HAP-1 (cell line): ENCODE data around the gene COX6A2.

Experiments used
- DNase-seq, 2 experiments: peaks; one replicate each; pipeline ENCODE4 v3.0.0-alpha.2; 2016 to 2020; ENCODE audit warnings: low spot score in 2 of 2
- H3K27me3 ChIP-seq: fragments of 250-450 bp; sonication (Bioruptor Pico); 2 replicates; pipeline ENCODE4 v1.5.1; 2020; ENCODE audit warnings: low read depth, mild to moderate bottlenecking, moderate library complexity
- H3K36me3 ChIP-seq: fragments of 250-450 bp; sonication (Bioruptor Pico); replicated peaks from 2 replicates; pipeline ENCODE4 v1.5.1; 2020; ENCODE audit warnings: mild to moderate bottlenecking
- H3K4me1 ChIP-seq: fragments of 250-450 bp; sonication (Bioruptor Pico); 2 replicates; pipeline ENCODE4 v1.5.1; 2020; ENCODE audit warnings: mild to moderate bottlenecking
- H3K4me3 ChIP-seq: fragments of 250-450 bp; sonication (Bioruptor Pico); 2 replicates; pipeline ENCODE4 v1.5.1; 2020; ENCODE audit warnings: mild to moderate bottlenecking, moderate library complexity
- H3K9me3 ChIP-seq: fragments of 250-450 bp; sonication (Bioruptor Pico); 2 replicates; pipeline ENCODE4 v1.5.1; 2020; ENCODE audit warnings: mild to moderate bottlenecking, moderate library complexity
- in situ Hi-C: fragments of 300-500 bp; cut with MboI; formaldehyde crosslinking; loops from 3 replicates; pipeline ENCODE4 v1.14.3; 2020; ENCODE audit warnings: low sequenced_read_pairs, inconsistent platforms, mixed read lengths

The COX6A2 gene

DNA sequence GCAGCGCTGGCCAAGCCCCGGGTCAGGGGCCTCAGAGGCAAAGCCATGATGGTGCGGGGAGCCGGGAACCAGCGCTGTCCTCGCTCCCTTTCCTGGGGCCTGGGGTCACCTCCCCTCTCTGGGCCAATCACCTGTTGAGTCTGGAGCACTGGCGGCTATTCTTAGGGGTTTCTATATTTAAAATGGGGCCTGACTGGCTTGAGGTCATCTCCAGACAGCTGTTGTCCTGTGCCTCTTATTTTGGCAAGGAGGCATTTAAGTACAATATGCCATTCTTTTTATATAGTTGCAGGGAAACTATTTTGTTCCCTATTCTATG is at the start of gene COX6A2:
TSS of gene COX6A2 (minus strand) at position 82 of the 319 bp plus-strand sequence. CDS start at position 47, 35 bp downstream.
- Histone ChIP-seq H3K4me1 (no peaks in the 10 kb centered on the region), H3K4me3 (no peak within 1 kb of the TSS), H3K27me3 (no peaks in the 10 kb centered on the region), H3K36me3 (no peaks in the 10 kb centered on the region), H3K9me3 (no peaks in the 10 kb centered on the region)
- no peak for DNase-seq
- in situ Hi-C loops, result no loop called here

DNA sequence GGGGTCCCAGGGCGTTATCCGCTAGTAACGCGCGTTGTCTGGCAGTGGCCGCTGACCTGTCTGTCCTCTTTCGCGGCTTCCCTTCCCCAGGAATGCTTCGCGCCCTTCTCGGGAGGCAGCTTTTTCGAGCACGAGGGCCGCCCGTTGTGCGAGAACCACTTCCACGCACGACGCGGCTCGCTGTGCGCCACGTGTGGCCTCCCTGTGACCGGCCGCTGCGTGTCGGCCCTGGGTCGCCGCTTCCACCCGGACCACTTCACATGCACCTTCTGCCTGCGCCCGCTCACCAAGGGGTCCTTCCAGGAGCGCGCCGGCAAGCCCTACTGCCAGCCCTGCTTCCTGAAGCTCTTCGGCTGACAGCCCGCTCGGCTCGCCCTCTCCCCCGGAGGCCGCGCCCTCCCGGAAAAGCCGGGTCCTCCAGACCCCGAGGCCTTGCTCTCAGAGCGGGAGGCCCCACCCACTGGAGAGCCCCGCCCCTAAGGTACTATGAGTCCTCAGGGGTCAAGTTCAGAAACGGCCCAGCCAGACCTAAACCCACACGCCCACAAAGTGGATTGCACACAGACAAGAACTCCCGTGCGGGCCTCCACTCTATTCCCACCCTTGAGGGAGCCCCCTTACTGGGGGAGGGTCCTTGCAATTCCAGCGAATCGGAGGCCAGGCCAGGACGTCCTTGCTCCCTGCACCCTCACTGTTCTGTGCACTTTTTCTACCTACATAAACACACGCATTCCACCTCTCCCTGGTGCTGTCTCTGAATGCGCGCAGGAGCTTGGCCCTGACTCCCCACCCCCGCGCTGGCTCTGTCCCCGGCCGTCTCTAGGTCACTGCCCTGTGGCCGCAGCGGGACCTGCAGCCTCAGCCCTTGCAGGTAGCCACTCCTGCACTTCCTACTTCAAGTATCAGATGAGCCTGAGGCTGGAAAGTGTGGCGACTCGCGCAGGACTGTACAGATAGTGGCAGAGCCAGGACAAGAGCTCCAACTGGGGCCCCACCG is 49.4 kb upstream of the COX6A2 start:
- H3K4me1 ChIP-seq, result peaks cover 5% of the 10 kb centered on the region
- in situ Hi-C loops, result no loop called here
- no peaks in the 10 kb centered on the region for H3K27me3 ChIP-seq
- DNase-seq, result no peak
- H3K4me3 ChIP-seq, result no peak overlapping the region
- no peaks in the 10 kb centered on the region for H3K36me3 ChIP-seq
- no peaks in the 10 kb centered on the region for H3K9me3 ChIP-seq

DNA sequence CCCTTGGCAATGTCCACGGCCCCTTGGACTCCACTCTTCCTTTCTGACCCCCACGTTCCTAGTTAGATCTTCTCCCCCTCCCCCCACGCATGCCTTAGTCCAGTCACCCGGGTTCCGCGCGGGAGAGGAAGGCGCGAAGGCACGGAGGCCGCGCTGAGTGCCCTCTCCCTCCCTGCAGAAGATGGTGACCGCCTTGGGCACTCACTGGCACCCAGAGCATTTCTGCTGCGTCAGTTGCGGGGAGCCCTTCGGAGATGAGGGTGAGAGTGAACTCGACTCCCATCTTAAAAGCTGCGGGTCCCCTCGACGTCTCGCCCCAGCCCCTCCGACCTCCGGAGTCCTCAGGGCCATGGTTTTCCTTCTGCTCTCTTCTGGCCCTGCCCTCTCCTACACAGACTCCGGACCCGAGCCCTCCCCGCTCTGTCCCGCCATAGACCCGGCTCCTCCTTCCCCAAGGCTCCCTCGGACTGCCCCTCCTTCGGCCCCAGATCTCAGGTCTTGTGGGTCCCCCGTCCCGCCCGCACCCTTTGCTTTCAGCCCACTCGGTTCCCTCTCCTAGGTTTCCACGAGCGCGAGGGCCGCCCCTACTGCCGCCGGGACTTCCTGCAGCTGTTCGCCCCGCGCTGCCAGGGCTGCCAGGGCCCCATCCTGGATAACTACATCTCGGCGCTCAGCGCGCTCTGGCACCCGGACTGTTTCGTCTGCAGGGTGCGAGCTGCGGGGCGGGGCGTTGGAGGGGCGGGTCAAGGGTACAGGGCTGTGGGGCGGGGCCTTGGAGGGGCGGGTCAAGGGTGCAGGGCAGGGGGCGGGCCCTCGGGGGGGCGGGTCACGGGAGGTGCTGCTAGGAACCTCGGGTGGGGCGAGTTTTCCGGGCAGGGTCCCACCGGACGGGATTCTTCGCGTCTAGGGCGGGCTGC is 48.4 kb upstream of the COX6A2 start:
- in situ Hi-C loops, result no loop called here
- no peak for DNase-seq
- H3K4me3 ChIP-seq, result no peak overlapping the region

DNA sequence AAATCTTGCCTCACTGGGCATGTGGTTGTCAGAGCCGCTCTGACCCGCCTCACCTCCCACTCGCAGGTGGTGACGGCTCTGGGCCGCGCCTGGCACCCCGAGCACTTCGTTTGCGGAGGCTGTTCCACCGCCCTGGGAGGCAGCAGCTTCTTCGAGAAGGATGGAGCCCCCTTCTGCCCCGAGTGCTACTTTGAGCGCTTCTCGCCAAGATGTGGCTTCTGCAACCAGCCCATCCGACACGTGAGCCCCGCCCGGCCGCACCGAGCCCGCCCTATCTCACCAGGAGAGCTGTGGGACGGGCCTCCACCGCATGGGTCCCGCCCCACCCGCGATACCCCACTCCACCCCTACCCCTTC is 47.8 kb upstream of the COX6A2 start:
- in situ Hi-C loops, result no loop called here
- no peak overlapping the region for H3K4me3 ChIP-seq
- DNase-seq, result no peak
- no peaks in the 10 kb centered on the region for H3K36me3 ChIP-seq
- H3K9me3 ChIP-seq, result no peaks in the 10 kb centered on the region
- H3K4me1 ChIP-seq, result peaks cover 10% of the 10 kb centered on the region
- H3K27me3 ChIP-seq, result no peaks in the 10 kb centered on the region

More for the DNA sequence above, 48.4 kb upstream of the COX6A2 start:
- Histone ChIP-seq H3K9me3 (no peaks in the 10 kb centered on the region), H3K27me3 (no peaks in the 10 kb centered on the region), H3K4me1 (peaks cover 9% of the 10 kb centered on the region), H3K36me3 (no peaks in the 10 kb centered on the region)

- Histone ChIP-seq H3K4me1 (peaks cover 10% of the 10 kb centered on the region), H3K9me3 (no peaks in the 10 kb centered on the region), H3K36me3 (no peaks in the 10 kb centered on the region), H3K4me3 (no peak overlapping the region), H3K27me3 (no peaks in the 10 kb centered on the region)
- in situ Hi-C loops, result no loop called here
- no peak for DNase-seq
Measured at GRCh38 chr16:31474773-31475738, 46.9 kb upstream of the COX6A2 start.

DNA sequence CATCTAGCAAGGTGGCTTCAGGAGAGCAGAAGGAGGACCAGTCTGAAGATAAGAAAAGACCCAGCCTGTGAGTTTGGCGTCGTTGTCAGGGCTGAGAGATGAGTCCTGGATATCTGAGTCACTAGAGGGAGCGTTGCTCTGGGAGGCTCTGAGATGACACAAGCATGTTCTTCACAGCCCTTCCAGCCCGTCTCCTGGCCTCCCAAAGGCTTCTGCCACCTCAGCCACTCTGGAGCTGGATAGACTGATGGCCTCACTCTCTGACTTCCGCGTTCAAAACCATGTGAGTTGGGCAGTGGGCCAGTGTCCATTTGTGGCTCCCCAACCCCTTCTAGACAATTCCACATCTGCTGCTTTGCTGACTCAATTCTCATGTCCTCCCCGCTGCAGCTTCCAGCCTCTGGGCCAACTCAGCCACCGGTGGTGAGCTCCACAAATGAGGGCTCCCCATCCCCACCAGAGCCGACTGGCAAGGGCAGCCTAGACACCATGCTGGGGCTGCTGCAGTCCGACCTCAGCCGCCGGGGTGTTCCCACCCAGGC is 46.1 kb upstream of the COX6A2 start:
- Histone ChIP-seq H3K36me3 (no peaks in the 10 kb centered on the region), H3K4me1 (peaks cover 10% of the 10 kb centered on the region), H3K4me3 (no peak overlapping the region), H3K9me3 (no peaks in the 10 kb centered on the region), H3K27me3 (no peaks in the 10 kb centered on the region)
- no peak for DNase-seq
- in situ Hi-C loops, result no loop called here

DNA sequence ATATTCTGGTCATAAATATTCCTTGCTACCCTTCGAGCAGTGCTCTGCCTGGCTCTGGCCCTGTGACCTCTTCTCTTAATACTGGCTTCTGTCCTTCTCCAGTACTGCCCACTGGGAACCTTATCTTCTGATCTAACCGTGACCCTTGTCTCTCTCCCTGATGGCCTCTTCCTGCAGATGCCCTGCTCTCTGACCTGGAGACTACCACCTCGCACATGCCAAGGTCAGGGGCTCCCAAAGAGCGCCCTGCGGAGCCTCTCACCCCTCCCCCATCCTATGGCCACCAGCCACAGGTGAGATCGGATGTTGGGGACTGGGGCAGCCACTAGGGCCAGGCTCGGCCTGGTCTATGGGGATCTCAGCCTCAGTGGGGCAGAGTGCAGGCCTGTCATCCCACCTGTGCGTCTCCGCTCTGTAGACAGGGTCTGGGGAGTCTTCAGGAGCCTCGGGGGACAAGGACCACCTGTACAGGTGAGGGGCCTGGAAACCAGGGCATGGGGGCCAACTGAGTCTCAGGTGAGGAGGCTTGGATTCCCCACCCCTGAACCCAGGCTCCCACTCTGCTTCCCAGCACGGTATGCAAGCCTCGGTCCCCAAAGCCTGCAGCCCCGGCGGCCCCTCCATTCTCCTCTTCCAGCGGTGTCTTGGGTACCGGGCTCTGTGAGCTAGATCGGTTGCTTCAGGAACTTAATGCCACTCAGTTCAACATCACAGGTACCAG is 45.3 kb upstream of the COX6A2 start:
- Histone ChIP-seq H3K4me1 (peaks cover 10% of the 10 kb centered on the region), H3K4me3 (no peak overlapping the region), H3K9me3 (no peaks in the 10 kb centered on the region), H3K36me3 (no peaks in the 10 kb centered on the region), H3K27me3 (no peaks in the 10 kb centered on the region)
- no peak for DNase-seq
- in situ Hi-C loops, result no loop called here

DNA sequence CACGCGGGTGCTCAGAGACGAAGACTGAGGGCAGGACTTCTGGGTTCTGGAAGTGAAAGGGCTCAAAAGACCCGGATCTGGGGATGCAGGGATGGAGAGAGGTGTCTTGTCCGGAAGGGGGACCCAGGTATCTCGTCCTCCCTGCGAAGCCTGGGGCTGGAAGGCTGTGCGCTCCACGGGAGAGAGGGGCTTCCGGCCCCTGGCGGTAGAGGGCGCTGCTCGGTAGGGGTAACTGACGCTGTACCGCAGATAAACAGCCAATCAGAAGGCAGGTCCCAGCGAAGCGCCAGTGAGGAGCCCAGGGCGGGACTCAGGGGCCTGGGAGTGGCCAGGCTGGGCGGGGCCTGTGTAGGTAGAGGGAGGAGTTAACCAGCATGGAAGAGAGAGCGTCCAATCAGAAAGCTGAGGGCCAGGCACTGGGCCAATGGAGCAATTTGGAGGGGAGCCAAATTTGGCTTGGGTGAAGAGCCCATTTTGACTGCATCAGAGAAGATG is 44.6 kb upstream of the COX6A2 start:
- peak in 1 of 2 experiments; percentile 85 for DNase-seq
- H3K27me3 ChIP-seq, result no peaks in the 10 kb centered on the region

DNA sequence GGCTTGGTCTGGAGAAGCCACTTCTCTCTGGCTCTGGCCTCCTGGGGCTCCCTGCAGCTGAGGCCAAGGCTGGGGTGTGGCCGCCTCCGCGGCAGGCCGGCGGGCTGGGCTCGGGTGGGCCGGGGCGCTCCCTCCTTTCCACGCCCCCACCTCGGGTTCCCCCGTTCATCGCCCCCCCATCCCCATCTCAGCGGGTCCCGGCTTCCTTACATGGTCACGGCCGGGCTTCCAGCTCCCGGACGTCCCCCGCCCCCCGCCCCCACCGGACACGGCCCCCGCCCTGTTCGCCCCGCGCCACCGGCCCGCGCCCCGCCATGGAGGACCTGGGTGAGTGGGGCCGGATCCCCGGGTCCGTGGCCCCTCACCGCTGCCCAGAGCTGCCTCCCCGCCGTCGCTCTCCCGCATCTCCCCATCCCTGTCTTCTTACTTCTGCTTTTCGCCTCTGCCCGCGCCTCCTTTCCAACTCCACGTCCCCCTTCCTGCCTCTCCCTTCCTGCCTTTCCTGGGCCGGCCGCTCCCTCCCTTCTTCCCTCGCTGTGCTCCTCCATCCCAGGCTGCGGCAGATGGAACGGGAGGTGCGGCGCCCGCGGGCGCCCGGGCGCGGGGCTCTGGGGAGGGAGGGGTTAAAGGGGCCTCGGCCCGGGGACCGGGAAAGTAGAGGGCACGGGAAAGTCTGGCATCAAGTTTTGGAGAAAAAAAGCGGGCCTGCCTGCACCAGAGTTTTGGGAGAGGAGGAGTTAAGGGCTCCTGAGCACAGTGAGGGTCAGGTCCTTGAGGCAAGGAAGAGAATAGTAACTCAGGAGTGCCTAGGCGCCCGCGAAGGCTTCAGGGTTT is 43.9 kb upstream of the COX6A2 start, which contains the start of gene TGFB1I1:
TSS of gene TGFB1I1 (plus strand) at position 278 of the 834 bp plus-strand sequence. CDS start at position 315, 37 bp downstream.
- Histone ChIP-seq H3K27me3 (no peaks in the 10 kb centered on the region), H3K9me3 (no peaks in the 10 kb centered on the region), H3K4me3 (peak within 1 kb of the TSS; percentile 48), H3K4me1 (peaks cover 10% of the 10 kb centered on the region), H3K36me3 (0 out of 2 replicates have a peak, but pooled peaks cover 1% of the 10 kb centered on the region)
- peak in 1 of 2 experiments; percentile 67 for DNase-seq
- in situ Hi-C loops, result no loop called here

More for the DNA sequence above, 44.6 kb upstream of the COX6A2 start:
- Histone ChIP-seq H3K4me1 (peaks cover 10% of the 10 kb centered on the region), H3K36me3 (no peaks in the 10 kb centered on the region), H3K4me3 (peak overlapping the region; percentile 48), H3K9me3 (no peaks in the 10 kb centered on the region)
- in situ Hi-C loops, result no loop called here

DNA sequence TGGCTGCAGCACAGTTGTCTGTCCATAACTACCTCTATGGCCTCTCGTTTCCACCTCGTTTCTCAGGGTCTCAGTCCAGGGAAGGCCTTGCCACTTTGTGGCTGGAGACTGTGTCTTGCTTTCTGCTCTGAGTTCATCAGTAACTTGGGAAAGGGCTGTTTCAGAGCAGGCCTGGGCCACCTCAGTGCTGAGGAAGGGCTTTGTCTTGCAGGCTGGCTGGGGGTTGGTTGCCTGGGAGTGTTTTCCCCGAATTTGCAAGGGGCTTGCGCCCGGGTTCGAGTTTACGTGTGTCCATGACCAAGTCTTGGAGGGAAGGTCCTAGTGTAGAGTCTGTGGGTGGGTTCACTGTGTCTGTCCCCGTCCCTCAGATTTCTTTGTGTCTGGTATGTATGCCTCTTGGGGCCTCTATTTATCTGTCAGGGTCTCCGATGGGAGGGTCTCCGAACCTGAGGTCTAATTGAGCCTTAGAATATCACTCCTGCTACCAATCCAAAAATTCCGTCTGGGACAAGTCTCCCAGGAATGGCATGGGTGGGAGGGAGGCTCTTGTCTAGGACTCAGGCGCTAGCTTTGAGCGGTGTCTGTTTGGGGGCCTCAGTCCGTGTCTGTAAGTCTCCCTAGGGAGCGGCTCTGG is 43.2 kb upstream of the COX6A2 start:
- H3K36me3 ChIP-seq, result 0 out of 2 replicates have a peak, but pooled peaks cover 3% of the 10 kb centered on the region
- H3K4me1 ChIP-seq, result peaks cover 10% of the 10 kb centered on the region
- no peak for DNase-seq
- peak overlapping the region; percentile 48 for H3K4me3 ChIP-seq
- no peaks in the 10 kb centered on the region for H3K9me3 ChIP-seq
- no peaks in the 10 kb centered on the region for H3K27me3 ChIP-seq
- in situ Hi-C loops, result no loop called here

- no peak overlapping the region for H3K4me3 ChIP-seq
- no peaks in the 10 kb centered on the region for H3K27me3 ChIP-seq
- H3K9me3 ChIP-seq, result no peaks in the 10 kb centered on the region
- in situ Hi-C loops, result no loop called here
- H3K4me1 ChIP-seq, result peaks cover 10% of the 10 kb centered on the region
- H3K36me3 ChIP-seq, result 0 out of 2 replicates have a peak, but pooled peaks cover 3% of the 10 kb centered on the region
- DNase-seq, result no peak
Measured at GRCh38 chr16:31470615-31471014, 42.5 kb upstream of the COX6A2 start.
